ENCODE data around the gene OPHN1.

OPHN1 gene

GRCh38 chrX:68195561-68195960 lies 237.7 kb downstream of the OPHN1 start:
- TF ChIP-seq CTCF (IDR thresholded peaks at IDR 0.05; ENCODE audit: extremely low read depth, missing control alignments), result no peak
- no peak for DNase-seq (ENCODE audit: low spot score)

DNA sequence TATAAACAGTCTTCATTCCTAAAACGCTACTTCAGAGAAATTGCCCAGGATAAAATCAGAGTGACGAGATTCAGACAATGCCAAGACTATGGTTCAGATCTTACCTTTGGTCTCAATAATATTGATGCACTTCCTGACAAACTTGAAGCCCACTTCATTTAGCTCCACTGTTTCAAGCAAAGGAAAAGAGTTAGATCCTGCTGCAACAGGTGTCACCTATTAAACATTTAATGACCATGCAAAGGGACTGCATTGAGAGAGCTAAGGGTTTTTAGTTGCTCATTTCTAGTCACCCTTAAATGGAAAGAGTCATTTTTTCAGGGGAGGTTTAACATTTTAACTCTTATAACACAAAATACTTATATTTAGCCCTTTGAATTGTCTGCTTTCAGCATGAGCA lies 239.5 kb downstream of the OPHN1 start:
- TF ChIP-seq CTCF (IDR thresholded peaks at IDR 0.05; ENCODE audit: extremely low read depth, missing control alignments), result no peak
- no peak for DNase-seq (ENCODE audit: low spot score)

DNA sequence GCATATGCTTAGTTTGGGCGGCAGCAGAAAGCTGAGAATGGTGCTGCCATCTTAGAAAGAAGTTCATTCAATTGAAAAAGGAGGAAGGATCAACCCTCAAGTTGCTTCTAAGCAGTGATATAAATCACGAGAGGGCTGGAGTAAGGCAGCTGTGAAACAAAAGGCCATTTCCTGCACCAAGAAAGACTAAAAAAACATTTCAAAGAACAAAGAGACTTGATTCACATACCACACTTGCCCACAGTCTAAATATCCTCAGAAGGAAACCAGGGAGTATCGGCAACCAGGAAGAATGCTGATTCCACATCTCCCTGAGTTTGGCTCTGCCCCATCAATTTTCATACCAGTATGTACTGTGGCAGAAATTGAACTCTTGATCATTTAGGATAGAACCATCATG lies 240.1 kb downstream of the OPHN1 start:
- TF ChIP-seq CTCF (IDR thresholded peaks at IDR 0.05; ENCODE audit: extremely low read depth, missing control alignments), result no peak
- DNase-seq (ENCODE audit: low spot score), result no peak

- DNase-seq (ENCODE audit: low spot score), result no peak
- no peak for TF ChIP-seq CTCF (IDR thresholded peaks at IDR 0.05; ENCODE audit: extremely low read depth, missing control alignments)
These were observed 242.5 kb downstream of the OPHN1 start for GRCh38 chrX:68190799-68191198.

DNA sequence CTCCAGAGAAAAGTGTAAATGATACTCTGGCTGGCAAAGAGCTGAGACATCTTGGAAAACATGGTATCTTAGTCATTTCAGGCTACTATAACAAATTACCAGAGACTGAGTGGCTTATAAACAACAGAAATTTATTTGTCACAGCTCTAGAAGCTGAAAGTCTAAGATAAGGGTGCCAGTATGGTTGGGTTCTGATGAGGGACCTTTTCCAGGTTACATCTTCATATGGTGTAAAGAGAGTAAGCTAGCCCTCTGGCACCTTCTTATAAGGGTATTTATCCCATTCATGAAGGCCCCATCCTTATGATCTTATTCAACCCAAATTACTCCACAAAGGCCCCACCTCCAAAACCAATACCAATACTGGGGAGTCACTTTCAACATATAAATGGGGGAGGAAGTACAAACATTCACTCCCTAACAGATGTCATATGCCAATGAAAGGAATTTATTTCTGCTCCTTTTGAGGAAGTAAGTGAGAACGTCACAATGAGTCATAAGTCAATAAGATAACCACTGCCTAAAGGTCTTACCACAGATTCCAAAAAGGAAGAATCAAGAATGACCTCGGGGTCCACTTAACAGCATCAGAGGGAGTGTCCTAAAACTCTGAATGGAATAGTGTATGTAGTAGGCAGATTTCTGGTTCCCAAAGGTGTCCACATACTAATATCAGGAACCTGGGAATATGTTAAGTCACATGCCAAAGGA lies 246.6 kb downstream of the OPHN1 start:
- no peak for TF ChIP-seq CTCF (IDR thresholded peaks at IDR 0.05; ENCODE audit: extremely low read depth, missing control alignments)
- no peak for DNase-seq (ENCODE audit: low spot score)

DNA sequence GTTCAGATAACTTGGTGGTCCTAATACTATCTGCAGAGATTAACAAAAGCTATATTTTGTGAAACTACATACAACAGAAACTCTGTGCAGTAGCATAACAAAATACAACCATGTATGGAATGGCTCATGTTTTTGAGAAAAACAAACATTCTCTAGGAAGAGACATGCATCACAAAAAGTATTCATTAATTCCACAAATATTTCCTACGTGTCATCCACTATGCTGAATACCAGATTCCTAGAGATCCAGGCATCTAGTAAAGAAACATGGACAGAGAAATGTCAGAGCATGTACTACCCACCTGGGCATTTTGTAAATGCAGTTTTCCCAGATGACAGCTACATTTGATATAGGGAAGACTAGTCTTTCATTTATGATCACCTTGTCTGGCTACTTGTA lies 248.1 kb downstream of the OPHN1 start:
- no peak for TF ChIP-seq CTCF (IDR thresholded peaks at IDR 0.05; ENCODE audit: extremely low read depth, missing control alignments)
- no peak for DNase-seq (ENCODE audit: low spot score)

DNA sequence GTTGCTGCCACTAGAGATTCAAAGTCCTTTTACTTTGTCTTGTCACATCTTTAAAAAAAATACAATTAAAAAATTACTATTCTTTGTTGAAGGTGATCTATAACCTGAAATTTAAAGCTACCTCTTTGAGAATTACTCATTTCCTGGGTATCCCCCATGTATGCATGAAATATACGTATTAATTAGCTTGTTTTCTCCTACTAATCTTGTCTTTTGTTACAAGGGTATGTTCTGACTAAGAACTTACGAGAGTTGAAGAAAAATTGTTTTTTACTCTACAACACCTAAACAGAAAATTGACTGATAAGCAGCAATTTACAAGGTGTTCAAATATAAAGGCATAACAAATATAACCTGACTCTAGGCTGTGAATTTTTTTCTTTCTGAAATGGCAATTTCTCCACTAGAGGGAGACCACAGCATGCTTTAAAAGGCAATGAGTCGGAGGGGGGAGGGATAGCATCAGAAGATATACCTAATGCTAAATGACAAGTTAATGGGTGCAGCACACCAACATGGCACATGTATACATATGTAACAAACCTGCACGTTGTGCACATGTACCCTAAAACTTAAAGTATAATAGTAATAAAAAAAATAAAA lies 249.6 kb downstream of the OPHN1 start:
- no peak for TF ChIP-seq CTCF (IDR thresholded peaks at IDR 0.05; ENCODE audit: extremely low read depth, missing control alignments)
- DNase-seq (ENCODE audit: low spot score), result no peak

Measured in GM20000 (cell line).